ENCODE data around the gene SLC1A7.

The SLC1A7 gene

DNA sequence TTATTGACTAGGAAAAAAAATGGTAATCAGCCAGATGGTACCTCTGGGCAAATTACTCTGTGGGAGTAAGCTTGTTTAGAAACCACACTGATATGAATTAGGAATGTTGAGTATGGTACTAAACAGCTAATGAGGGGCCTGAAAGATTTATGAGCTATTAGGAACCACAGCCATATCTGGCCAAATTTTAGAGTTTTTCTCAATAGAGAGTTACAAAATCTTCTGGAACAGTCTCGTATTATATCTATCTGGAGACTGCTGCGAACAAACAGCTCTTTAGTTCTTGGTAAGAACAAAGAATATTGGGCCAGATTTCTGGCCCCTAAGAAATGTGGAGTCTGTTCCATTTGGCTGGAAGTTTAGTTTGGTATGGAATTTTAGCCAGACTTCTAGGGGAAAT is 85.3 kb downstream of the SLC1A7 start:
- DNase-seq: no peak

DNA sequence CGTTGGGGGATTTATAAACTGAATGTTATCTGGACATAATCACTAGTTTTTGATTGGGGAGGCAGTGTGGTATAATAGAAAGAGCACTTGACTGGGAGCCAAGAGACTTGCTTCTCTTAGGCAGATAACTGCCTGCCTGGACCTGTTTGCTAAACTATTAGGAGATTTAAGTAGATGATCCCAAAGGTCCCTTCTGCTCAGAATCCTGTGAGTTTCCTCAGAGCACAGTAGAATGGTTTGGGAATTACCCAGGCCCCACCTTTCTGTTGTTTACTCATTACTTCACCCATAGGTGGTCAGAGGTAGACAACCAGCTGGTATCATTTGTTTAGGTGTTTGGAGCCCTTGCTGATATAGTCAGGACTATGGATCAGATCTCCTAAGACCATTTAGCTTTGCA is 90.8 kb downstream of the SLC1A7 start:
- DNase-seq: no peak

DNA sequence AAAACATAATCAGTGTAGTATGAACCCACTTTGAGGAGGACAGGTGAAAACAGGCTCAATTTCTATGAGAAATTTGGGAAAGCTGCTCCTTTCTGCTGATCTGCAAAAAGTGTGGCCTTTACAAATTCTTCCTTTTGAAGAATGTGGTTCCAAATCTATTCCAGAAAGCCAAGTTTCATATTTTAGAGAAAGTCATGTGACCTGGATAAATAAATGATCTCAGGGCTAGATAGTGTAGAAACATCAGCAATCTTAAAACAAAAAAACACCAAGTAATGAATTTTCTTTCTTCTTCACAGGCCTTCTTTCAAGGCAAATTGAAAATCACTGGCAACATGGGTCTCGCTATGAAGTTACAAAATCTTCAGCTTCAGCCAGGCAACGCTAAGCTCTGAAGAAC is 92.1 kb downstream of the SLC1A7 start:
- DNase-seq: no peak

DNA sequence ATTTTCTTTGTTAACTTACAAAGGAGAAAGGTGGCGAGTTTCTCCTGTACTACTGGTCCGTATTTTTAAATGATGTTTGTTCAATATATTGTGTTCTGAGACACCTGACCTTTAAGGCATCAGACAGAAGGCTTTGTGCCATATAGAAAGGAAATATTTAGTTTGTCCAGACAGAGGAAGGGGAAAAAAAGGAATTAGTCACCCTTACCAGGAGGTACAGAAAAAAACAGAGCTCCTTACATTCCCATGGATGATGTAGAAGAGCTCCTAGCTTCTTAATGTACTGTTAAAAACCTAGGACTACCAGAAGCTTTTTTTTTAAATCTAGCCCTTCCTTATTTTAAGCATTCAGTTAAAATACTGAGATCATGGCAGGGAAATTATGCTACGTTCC is 92.9 kb downstream of the SLC1A7 start:
- DNase-seq: no peak

DNA sequence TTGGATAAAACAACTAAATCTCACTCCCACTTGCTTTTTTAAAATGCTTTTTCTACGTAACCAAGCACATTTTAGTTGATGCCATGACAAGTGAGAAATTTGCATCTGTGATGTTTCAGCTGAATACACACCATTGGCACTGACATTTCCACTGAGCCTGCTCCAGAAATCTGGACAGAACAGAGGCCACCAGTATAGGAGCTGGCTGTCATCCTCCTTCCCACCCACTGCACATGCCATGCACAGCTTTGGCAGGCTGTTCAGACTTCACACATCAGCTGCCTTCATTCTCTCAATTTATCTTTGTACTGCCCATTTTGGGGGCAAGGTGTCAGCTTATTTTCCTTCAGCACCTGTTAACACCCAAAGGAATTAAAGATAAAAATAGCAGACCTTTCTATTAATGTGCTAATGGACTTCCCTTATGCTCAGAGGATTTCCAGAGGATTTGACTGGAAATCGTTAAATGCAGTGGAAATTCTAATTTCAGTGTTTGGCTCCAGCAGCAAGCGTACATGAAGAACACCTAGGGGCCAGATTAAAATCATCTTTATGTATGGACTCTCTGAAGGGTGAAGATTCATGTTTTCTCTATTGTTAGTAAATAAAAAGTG is 93.4 kb downstream of the SLC1A7 start:
- no peak for DNase-seq

GRCh38 chr1:53047737-53048736 is 94.4 kb downstream of the SLC1A7 start:
- no peak for DNase-seq

GRCh38 chr1:53046930-53047329 is 95.5 kb downstream of the SLC1A7 start:
- no peak for DNase-seq

GRCh38 chr1:53044926-53045325 is 97.5 kb downstream of the SLC1A7 start:
- DNase-seq: no peak

- DNase-seq: no peak
Measured at GRCh38 chr1:53043271-53043670, 99.2 kb downstream of the SLC1A7 start.

GRCh38 chr1:53038566-53038965 is 103.9 kb downstream of the SLC1A7 start:
- DNase-seq: no peak
